Measurements from ENCODE around the gene PDE4B.

Gene PDE4B

DNA sequence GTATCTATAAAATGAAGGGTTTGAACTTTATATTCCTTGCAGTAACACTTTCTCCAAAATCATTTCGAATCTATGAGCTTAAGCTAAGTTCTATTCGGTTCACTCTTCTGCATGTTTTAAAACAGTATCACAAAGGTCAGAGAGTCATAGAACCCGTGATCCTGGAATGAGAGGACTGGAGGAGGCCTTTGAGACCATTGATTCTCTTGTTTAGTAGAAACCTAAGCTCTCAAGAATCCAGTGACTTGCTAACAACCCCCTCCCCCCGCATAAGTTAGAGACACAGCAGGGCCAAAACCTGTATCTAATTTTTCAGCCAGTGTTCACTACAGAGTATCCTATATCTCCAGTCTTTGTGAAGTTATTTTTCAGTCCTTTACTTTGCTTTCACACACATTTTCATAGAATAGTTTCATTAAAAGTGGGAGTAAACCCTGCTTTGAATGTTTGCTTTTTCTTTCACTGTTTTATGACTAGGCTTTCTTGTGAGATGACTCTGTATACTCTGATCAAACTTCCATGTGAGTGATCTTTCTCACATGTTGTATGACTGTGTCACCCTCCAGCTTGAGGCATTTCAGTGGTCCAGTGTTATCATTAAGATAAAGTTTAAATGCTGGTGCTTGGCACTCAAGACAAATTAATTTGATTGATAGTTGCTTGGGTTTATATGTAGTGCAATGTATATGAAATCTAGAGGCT lies 465.9 kb downstream of the PDE4B start:
- TF ChIP-seq, protein P1, sequence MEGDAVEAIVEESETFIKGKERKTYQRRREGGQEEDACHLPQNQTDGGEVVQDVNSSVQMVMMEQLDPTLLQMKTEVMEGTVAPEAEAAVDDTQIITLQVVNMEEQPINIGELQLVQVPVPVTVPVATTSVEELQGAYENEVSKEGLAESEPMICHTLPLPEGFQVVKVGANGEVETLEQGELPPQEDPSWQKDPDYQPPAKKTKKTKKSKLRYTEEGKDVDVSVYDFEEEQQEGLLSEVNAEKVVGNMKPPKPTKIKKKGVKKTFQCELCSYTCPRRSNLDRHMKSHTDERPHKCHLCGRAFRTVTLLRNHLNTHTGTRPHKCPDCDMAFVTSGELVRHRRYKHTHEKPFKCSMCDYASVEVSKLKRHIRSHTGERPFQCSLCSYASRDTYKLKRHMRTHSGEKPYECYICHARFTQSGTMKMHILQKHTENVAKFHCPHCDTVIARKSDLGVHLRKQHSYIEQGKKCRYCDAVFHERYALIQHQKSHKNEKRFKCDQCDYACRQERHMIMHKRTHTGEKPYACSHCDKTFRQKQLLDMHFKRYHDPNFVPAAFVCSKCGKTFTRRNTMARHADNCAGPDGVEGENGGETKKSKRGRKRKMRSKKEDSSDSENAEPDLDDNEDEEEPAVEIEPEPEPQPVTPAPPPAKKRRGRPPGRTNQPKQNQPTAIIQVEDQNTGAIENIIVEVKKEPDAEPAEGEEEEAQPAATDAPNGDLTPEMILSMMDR (IDR thresholded peaks at IDR 0.05): no peak
- no peak overlapping the region for H3K27ac ChIP-seq
- H3K4me3 ChIP-seq: no peak overlapping the region
- no peak for DNase-seq (ENCODE audit: low spot score)

DNA sequence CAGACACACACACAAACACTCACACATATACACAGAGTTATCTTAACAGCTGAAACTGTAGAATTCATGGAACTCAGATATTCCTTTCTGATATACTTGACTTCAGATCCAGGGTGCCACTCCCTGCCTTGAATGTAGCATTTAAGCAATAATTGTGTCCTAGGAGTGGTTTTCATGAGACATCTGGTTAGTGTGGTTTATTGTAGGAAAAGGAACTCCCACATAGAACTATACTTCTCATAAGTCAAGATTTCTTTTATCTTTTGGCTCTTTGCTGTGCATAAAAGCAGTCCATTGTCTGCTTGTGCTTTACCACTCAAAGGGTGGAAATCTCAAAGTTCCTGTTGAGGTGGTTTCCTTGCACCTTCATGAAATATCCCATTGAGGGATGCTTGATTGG lies 468.7 kb downstream of the PDE4B start:
- TF ChIP-seq, protein P1 (IDR thresholded peaks at IDR 0.05): no peak
- no peak overlapping the region for H3K4me3 ChIP-seq
- no peak for DNase-seq (ENCODE audit: low spot score)
- H3K27ac ChIP-seq: no peak overlapping the region

DNA sequence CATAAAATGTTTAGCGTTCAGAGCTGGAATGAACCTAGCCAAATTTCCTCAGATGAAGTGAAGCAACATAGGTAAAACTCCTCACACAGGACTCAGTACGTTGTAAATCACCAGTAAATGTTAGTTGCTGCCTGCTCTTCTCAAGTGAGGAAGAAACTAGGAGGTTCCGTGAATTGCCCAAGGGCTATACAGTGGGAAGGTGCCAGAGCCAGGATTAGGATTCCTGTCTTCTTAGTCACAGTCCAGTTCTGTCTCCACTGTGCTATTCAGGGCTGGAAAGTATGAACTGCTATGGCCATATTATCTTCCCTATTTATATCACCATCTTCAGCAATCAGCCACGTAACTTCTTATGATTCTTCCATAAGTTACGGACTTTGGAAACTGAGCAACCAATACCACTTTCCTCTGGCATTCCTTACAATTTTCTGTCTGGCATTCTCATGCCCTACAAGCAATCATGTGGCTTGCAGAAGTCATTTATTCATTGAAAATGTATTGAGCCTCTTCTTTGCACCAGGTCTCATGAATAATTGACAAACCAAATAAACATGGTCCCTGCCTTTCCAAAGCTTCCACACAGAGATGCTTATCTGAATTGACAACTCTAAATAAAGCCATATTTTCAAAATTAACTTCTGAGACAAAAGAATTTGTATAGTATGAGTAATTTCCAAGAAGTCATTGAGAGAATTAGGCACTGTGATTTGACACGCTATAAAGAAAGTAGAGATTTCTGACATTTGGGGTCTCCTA lies 469.7 kb downstream of the PDE4B start:
- H3K27ac ChIP-seq: no peak overlapping the region
- TF ChIP-seq, protein P1 (IDR thresholded peaks at IDR 0.05): no peak
- DNase-seq (ENCODE audit: low spot score): no peak
- no peak overlapping the region for H3K4me3 ChIP-seq

DNA sequence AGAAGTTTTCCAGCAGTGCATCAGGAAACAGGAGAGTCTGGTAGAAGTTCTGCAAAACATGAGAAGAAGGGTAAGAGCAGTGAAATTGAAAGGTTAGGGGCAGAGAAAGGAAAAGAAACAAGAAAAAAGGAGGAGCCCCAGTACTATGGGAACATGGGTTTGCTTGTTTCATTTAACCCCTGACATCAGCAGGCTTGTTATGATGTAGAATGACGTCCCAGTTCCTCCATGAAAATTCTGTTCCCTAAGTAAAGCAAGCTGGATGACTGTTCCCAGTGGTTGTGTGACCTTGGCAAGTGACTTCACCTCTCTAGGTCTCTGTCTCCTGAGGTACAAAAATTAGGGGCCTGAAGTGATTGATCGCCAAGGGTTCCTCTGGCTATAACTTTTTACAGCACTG lies 472.6 kb downstream of the PDE4B start:
- no peak overlapping the region for H3K27ac ChIP-seq
- TF ChIP-seq, protein P1 (IDR thresholded peaks at IDR 0.05): no peak
- no peak for DNase-seq (ENCODE audit: low spot score)
- no peak overlapping the region for H3K4me3 ChIP-seq

DNA sequence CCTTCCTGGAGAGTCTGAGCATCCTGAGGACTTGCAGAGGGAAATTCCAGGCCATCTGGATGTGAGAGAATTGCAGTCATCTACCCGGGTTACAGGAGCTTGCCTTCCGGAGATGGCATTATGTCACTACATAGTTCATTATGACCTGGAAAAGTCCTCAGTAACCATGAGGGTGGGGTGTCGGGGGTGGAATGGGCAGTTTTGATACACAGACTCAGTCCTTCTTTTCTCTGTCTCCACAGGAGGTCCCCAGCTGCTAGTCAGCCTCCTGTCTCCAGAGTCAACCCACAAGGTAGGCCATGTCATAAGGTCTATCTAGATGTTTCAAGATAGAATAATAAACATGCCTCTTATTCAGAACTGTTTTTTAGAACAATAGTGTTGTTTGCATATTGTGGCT lies 473.1 kb downstream of the PDE4B start:
- no peak for DNase-seq (ENCODE audit: low spot score)
- H3K4me3 ChIP-seq: no peak overlapping the region
- TF ChIP-seq, protein P1 (IDR thresholded peaks at IDR 0.05): no peak
- no peak overlapping the region for H3K27ac ChIP-seq

DNA sequence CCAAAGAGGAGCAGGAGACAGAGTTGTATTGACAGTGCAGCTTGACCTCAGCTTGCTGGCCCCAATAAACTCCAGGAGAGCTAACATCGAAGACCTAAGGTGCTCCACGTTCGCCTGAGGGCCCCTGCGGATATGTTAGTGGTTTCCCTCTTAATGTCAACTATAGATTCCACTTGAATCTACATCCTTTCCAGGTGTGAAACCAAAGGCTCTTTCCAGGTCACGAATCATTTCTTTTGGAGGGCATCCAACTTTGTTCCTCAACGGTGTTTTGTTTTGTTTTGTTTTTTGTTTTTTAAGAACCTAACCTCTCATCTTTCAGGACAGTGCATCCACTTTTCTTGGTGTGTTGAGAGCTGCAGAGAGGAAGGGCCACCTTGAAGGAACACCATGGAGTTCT lies 473.7 kb downstream of the PDE4B start:
- Histone ChIP-seq H3K4me3 (no peak overlapping the region), H3K27ac (no peak overlapping the region)
- TF ChIP-seq, protein P1 (IDR thresholded peaks at IDR 0.05): no peak
- DNase-seq (ENCODE audit: low spot score): no peak

DNA sequence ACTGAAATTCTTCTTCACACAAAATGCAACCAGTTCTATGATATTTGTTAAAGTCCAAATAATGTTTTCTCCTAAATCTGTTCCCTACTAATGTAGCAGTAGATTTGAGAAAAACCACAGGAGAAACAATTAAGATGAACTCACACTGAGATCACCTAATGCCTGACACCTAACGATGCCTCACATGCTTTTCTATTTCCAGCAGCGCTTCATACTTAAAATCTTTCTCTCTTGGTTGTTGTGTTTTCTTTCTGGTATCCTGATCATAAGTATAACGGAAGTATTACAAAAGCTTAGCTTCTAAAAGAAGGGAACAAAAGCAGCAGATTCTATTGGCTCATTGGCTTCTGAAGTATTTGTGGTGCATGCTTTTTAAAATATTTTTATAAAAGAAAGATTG lies 474.1 kb downstream of the PDE4B start:
- DNase-seq (ENCODE audit: low spot score): no peak
- TF ChIP-seq, protein P1 (IDR thresholded peaks at IDR 0.05): no peak
- Histone ChIP-seq H3K27ac (no peak overlapping the region), H3K4me3 (no peak overlapping the region)

Data from coronary artery (tissue), 2 donors.